ENCODE measurements around the gene CAPN9. TPM values are rescaled to one million over a fixed set of nuclear protein-coding genes. Genes with fewer than 3 reads are reported as not detected.
A peak's percentile ranks its signal among the peaks of the same experiment; 100 is the strongest.
"Not testable (repeated sequence)": the region's sequence is repeated elsewhere in the genome, so short reads cannot be mapped to it uniquely, and the experiment has no call there.

Gene CAPN9
- total RNA-seq, 1 donor from 2014 or later, result 0.72 TPM

GRCh38 chr1:230766318-230766717, 19.1 kb downstream of the CAPN9 start:
- no peak for DNase-seq (ENCODE audit: extremely low spot score, unreplicated experiment)
- H3K36me3 Mint-ChIP-seq, result no peaks in the 10 kb centered on the region
- H3K27me3 Mint-ChIP-seq, result peaks cover 6% of the 10 kb centered on the region
- H3K27ac Mint-ChIP-seq, result no peak overlapping the region
- TF ChIP-seq, protein P1, sequence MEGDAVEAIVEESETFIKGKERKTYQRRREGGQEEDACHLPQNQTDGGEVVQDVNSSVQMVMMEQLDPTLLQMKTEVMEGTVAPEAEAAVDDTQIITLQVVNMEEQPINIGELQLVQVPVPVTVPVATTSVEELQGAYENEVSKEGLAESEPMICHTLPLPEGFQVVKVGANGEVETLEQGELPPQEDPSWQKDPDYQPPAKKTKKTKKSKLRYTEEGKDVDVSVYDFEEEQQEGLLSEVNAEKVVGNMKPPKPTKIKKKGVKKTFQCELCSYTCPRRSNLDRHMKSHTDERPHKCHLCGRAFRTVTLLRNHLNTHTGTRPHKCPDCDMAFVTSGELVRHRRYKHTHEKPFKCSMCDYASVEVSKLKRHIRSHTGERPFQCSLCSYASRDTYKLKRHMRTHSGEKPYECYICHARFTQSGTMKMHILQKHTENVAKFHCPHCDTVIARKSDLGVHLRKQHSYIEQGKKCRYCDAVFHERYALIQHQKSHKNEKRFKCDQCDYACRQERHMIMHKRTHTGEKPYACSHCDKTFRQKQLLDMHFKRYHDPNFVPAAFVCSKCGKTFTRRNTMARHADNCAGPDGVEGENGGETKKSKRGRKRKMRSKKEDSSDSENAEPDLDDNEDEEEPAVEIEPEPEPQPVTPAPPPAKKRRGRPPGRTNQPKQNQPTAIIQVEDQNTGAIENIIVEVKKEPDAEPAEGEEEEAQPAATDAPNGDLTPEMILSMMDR (conservative IDR thresholded peaks at IDR 0.05), result no peak
- H3K4me3 Mint-ChIP-seq, result no peak overlapping the region
- H3K4me1 Mint-ChIP-seq (ENCODE audit: unreplicated experiment), result peaks cover 7% of the 10 kb centered on the region
- peaks cover 10% of the 10 kb centered on the region for H3K9me3 Mint-ChIP-seq

GRCh38 chr1:230767859-230768612, 20.8 kb downstream of the CAPN9 start:
- H3K27me3 Mint-ChIP-seq; H3K27ac Mint-ChIP-seq; H3K36me3 Mint-ChIP-seq; DNase-seq (ENCODE audit: extremely low spot score, unreplicated experiment); H3K4me1 Mint-ChIP-seq (ENCODE audit: unreplicated experiment); H3K4me3 Mint-ChIP-seq: not testable (repeated sequence)
- H3K9me3 Mint-ChIP-seq, result peaks cover 10% of the 10 kb centered on the region

DNA sequence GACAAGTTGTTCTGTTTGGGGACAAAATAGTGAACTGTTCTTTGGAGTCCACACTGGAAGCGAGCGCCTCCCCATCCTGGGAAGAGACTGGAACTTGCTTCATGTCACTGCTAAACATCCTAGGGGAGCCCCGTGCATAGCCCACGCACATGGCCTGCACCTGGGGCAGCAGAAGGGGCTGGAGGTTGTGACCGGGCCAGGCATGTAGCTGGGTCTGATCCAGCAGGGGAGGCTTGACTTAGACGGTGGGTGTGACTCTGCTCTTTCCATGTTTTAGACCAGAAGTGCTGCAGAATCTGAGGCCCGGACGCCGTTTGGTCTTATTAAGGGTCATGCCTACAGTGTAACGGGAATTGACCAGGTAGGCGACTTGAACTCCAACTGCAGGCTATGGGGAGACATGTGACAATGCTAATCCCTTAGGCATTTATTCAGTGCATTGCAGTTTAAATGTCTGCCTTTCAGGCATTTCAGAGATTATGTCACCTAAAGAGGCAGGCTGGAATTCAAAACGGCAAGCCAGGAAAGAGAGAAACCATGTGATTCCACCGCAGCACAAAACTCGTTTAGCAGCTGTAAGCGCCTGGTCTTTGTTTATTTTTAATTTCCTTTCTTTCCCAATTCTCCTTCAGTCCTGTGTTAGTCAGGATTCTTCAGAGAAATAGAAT, 21.8 kb downstream of the CAPN9 start:
- Mint-ChIP-seq H3K4me1 (ENCODE audit: unreplicated experiment) (peaks cover 7% of the 10 kb centered on the region), H3K27me3 (peaks cover 2% of the 10 kb centered on the region), H3K9me3 (peaks cover 10% of the 10 kb centered on the region), H3K27ac (peak overlapping the region; percentile 28), H3K36me3 (no peaks in the 10 kb centered on the region), H3K4me3 (no peak overlapping the region)
- TF ChIP-seq, protein P1 (conservative IDR thresholded peaks at IDR 0.05), result no peak
- no peak for DNase-seq (ENCODE audit: extremely low spot score, unreplicated experiment)

DNA sequence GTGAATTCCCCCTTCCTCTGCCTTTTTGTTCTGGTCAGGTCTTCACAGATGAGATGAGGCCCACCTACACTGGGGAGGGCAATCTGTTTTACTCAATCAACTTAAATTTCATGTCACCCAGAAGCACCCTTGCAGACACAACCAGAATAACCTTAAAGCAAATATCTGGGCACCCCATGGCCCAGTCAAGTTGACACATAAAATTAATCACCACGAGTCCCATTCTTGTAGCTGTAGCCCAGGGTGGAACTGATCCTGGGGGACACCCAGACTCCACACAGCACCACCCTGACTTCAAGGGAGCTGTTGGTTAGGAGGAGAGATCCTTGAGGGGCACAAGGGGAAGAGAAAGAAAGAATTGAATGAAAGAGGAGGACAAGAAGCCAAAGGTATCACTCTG, 23.1 kb downstream of the CAPN9 start:
- TF ChIP-seq, protein P1 (conservative IDR thresholded peaks at IDR 0.05), result no peak
- Mint-ChIP-seq H3K36me3 (no peaks in the 10 kb centered on the region), H3K9me3 (no peaks in the 10 kb centered on the region), H3K4me3 (no peak overlapping the region), H3K27ac (no peak overlapping the region), H3K27me3 (no peaks in the 10 kb centered on the region), H3K4me1 (ENCODE audit: unreplicated experiment) (peaks cover 7% of the 10 kb centered on the region)
- no peak for DNase-seq (ENCODE audit: extremely low spot score, unreplicated experiment)

DNA sequence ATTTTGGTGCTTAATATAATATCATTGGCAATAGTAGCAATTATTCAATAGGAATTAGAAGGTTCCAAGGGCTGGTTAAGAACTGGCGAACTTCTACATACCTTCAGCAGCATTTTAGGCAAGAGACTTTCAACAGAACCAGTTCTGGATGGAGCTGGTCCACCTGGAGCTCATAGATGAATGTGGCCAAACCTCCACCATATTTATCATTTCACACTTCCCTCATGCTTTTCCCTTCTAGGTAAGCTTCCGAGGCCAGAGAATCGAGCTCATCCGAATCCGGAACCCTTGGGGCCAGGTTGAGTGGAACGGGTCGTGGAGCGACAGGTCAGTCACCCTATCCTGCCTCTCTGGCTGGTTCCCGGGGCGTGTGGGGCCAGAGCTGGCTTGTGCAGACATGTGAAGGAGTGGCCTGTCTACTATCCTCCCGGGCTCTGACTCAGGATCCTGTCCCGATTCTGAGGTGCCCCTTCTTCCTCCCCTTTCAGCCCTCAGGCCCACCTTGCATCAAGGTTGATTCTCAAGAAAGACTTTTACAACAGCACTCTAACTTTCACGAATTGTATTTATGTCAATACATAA, 24.7 kb downstream of the CAPN9 start:
- H3K27me3 Mint-ChIP-seq, result peaks cover 2% of the 10 kb centered on the region
- H3K36me3 Mint-ChIP-seq, result no peaks in the 10 kb centered on the region
- no peak for DNase-seq (ENCODE audit: extremely low spot score, unreplicated experiment)
- TF ChIP-seq, protein P1 (conservative IDR thresholded peaks at IDR 0.05), result no peak
- no peaks in the 10 kb centered on the region for H3K9me3 Mint-ChIP-seq
- H3K4me1 Mint-ChIP-seq (ENCODE audit: unreplicated experiment), result peaks cover 7% of the 10 kb centered on the region
- no peak overlapping the region for H3K4me3 Mint-ChIP-seq
- no peak overlapping the region for H3K27ac Mint-ChIP-seq
